GM04503 (cell line): Measurements from ENCODE around the gene MICALL2.

Experiments used
- DNase-seq: peaks from one replicate; pipeline ENCODE4 v3.0.0-alpha.2; 2012; ENCODE audit warnings: low read depth

Gene MICALL2

DNA sequence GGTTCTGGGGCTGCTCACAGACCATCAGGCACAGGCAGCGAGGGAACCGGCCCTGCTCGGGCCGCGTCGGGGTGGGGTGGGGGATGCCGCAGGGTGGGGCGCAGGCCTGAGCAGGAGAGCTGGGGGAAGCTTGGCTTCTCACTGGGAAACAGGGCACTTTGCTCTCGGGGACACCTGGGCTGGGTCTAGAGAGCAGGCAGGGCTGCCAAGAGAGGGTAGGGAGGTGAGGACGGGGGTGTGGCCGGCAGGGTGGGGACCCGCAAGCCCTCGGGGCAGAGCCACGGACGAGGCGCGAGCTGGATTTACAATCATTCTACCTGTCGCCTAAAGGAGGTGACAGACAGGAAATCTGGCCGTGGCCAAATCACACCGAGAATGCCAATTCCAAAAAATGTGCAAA lies 33.9 kb upstream of the MICALL2 start:
- no peak for DNase-seq

DNA sequence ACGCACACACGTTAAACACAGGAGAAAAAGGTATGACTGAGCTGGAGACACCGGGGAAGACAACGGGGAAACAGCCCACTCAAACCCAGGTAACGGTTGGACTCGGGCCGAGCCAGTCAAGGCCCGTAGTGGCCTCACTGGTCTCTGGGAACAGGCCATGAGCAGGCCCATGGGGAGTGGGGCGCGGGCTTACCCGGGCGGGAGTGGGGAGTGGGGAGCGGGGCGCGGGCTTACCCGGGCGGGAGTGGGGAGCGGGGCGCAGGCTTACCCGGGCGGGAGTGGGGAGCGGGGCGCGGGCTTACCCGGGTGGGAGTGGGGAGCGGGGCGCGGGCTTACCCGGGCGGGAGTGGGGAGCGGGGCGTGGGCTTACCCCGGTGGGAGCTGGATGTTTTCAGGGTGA lies 33.4 kb upstream of the MICALL2 start:
- DNase-seq: no peak

DNA sequence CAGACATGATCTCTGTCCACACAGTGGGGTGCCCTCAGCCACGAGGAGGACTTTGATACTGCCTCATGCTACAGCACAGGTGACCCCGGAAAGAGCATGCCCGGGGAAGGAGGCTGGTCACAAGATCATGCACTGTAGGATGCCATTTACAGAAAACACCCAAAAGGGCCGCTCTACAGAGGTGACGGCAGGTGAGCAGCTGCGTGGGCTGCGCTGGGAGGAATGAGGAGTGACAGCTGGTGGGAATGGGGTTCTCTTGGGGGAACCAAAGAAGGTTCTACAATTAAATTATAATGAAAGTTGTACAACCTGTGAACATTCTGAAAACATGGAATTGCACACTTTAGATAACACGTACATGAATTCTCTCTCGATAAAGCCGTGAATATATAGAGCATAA lies 33.0 kb upstream of the MICALL2 start:
- DNase-seq: no peak

DNA sequence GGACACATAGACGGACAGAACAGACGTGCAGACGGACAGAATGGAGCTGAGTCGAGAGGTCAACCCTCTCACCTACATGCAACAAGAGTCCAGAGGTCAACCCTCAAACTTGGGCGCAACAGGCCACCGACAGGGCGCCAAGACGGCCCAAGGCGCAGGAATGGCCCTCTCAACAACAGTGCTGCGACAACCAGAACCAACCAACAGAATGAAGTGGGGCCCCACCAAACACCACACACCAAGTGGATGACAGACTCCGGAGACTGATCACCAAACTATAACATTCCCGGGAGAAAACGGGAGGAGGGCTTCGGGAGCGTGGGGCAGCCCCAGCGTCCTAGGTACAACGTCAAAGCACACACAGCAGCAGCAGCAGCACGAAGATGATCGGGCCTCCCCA lies 31.6 kb upstream of the MICALL2 start:
- DNase-seq: no peak

DNA sequence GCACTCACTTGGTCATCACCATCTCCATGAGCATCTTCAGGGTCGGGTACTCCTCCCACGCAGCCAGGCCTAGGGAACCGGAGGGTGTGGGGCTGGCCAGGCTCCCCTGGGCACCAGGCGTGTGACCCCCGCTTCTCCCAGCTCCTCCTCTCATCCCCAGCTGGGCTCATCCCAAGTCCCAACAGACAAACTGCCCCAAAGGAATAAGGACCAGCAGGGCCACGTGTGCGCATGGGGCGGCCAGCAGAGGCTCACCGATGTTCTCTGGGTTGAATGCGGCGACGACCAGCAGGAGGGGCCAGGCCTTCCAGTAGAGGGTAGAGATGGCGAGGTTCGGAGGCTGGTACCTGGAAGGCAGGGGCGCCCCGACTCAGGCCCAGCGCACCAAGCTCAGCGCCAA lies 30.1 kb upstream of the MICALL2 start:
- no peak for DNase-seq

DNA sequence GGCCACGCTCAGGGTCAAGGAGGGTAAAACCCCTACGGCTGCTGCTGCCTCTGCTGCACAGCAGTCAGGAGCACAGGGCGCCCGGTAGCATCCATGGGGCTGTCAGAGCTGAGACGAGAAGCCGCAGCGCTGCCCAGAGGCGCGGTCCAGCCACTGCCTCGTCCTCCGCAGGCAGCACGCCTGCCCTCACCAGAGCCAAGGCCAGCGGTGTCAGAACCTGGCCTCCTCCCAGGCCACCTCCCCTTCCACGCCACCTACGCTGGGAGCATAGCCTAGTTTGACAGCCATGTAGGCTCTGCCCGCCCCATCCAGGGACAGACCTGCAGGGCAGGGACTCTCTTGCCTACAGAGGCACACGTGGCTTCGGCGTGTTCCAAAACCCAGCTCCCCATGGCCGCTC lies 28.7 kb upstream of the MICALL2 start:
- no peak for DNase-seq

DNA sequence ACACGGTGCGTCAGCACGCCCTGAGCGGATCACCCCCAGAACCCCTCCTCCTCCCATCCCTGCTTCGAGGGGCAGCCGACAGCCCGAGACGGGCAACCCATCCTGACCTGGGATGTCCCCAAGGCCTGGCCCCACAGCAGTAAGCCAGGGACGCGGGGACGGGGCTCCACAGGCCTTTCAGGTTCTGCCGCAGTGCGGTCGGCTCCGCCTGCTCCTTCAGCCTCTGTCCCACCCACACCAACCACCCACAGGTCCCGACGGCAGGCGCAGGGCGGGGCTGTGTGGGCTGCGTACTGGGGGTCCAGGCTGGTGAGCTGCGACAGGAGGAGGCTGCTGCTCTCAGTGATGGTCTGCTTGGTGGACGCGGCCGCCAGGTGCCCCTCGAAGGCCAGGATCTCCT lies 28.2 kb upstream of the MICALL2 start:
- DNase-seq: no peak

DNA sequence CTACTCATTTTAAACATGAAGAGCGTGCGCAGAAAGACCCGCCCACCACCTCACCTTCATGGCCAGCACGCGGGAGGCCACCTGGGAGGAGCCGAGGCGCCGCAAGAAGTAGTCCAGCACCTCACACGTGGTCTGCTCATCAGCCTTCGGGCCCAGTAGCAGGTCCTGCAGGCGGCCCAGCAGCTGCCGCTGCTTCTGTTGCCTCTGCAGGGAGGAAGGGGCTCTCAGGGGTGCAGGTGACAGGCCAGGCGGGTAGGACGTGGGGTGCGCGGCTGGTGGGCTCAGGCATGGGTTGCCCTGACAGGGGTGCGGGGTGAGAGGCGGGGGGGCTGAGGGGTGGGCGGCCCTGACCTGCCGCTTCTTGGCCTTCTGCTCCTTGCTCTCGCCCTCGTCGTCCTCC lies 27.3 kb upstream of the MICALL2 start:
- no peak for DNase-seq

DNA sequence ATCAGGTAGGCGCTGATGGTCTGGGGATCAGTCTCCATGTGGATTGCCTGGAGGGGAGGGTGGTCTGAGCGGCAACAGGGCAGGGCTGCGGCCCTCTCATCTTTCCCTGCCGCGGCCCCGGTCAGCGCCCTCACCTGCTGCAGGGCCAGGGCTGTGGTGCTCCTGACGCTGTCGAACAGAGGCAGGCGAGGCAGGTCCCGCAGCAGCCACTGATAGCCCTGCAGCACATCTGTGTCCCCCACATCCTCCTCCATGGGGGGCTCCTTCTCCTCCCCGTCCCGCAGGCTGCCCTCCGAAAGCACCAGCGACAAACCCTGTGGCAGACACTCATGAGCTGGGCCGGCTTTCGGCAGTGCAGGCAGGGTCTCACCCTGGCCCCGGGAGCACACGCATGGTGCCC lies 25.9 kb upstream of the MICALL2 start:
- no peak for DNase-seq

DNA sequence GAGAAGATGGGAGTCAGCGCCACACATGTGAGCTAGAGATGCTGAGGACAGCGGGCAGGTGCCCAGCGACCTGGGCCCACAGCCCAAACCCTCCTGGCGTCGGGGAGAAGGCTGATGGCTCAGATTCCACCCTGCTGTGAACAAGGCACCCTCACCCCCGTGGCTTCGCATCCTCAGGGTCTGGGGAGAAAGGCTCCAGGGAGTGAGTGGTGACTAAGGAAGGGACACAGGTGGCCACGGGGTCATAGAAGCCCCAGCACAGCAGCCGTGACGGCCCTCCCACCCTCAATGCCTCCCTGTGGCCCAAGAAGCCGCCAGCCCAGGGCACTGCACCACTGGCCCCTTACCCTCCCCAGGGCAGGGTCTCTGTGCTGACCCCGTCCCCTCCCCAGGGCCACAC lies 25.3 kb upstream of the MICALL2 start:
- no peak for DNase-seq

DNA sequence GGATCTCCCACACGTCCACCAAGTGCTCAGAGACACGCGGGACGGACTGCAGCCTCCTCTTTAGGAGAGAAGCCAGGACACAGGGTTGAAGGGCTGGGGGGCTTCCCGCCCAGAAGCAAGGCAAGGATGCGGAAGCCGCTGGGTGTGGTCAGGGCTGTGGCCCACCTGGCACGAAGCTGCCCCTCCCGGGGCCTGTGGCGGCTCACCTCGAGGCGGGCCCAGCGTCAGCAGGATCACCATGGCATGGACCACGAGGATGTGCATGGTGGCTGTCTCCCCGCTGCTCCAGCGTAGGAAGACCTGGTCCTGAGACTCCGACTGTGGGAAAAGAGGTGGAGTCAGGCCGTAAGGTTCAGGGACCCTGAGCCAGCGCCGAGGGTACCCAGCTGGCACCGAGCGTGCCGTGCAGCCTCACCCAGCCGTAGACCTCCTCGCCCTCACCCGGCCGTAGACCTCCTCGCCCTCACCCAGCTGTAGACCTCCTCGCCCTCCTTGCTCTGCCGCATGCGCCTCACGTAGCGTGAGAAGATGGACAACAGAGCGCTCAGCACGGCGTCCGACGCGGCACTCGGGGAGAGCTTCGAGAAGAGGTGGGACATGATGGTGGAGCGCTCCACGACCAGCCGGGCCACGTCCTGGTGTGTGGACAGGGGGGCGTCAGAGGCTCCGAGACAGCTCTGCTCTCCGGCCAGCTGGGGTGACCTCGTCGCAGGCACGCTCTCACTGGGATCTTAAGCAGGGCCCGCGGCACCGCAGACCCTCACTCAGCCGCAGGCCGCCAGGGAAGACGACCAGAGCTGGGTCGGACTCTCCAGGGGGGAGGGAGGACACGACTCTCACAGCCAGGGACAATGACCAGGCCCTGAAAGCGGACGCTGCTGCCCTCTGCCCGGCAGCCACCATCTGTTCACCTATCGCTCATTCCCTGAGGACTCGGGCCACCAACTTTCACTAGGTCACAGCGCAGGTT lies 24.6 kb upstream of the MICALL2 start:
- DNase-seq: no peak

DNA sequence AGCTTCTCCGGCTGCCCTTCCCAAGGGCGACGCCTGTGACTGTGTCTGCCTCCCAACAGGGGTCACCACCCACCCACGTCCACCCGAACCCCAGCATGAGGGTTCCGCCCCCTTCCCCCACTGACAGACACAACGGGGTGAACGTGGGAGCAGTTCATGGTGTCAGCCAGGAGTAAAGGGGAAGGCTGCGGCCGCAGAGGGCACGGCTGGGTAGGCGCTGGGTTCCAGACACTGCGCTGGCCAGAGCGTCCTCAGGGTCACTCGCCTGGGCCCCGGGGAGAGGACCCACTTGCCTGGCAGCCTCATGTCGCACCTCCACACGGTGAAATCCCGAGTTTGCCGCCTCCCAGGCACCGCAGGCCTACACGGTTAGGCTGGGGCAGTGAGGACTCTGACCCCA lies 23.8 kb upstream of the MICALL2 start:
- DNase-seq: no peak

DNA sequence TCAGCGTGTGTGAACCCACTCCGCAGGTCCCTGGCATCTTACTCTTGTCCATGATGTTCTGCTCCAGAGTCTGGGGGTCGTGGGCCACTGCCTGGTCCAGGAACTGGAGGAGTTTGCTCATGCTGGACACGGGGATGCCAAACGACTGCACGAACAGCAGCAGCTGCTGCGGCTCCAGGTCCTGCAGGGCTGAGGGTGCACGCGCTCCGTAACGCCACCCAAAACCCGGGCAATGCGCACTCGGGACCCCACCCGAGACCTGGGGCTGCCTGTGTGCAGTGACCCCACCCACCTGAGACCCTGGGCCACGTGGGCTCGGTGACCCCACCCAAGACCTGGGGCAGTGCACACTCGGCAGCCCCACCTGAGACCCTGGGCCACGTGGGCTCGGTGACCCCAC lies 22.0 kb upstream of the MICALL2 start:
- DNase-seq: no peak

DNA sequence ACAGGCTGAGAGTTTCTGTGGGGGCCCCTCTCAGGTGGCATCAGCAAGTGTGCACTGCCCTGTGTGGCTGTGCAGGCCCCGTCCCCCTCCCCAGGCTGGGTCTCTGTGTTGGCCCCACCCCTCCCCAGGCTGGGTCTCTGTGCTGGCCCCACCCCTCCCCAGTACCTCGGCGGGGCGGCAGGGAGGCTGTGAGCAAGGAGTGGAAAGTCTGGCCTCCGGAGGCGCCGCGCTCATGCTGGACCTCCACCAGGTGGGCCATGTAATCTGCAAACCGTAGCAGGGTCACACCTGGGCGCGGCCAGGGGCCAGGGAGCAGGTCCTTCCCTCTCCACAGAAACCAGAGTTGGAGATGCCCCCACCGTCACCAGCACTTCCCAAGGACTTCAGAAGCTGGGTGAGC lies 21.4 kb upstream of the MICALL2 start:
- no peak for DNase-seq

DNA sequence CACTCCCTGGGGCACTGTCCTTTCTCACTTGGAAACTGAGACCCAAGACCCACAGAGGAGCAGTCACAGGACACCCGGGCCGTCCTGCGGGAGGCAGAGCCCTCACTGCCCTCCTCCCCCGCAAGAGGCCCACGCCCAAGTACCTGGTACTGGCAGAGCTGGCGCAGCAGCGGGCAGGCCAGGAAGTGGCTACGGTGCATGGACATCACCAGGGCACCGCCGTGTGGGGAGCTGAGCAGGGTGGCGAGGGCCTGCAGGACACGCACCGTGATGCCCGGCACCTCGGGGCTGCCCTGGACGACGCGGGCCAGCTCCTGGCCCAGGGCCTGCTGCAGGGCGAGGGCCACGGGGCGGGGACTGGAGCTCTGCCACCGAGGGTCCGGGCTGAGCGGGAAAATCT lies 20.0 kb upstream of the MICALL2 start:
- DNase-seq: no peak

DNA sequence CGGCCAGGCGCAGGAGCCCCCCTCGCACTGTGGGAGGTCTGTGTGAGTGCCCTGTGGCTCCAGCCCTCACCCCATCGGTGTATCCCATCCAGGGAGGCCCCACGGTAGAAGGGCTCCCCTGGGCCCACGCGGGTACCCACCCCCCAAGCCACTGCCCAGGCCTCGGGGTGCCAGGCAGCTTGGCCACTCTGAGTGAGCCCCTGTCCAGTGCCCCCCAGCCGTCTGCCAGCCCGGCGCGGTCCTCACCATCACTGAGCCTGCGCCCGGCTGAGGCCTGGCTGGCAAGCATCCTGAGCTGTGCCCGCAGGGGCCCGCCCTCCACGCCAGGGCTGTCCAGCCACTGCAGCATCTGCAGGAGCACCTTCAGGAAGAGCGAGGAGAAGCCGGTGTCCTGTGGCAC lies 19.2 kb upstream of the MICALL2 start:
- no peak for DNase-seq

DNA sequence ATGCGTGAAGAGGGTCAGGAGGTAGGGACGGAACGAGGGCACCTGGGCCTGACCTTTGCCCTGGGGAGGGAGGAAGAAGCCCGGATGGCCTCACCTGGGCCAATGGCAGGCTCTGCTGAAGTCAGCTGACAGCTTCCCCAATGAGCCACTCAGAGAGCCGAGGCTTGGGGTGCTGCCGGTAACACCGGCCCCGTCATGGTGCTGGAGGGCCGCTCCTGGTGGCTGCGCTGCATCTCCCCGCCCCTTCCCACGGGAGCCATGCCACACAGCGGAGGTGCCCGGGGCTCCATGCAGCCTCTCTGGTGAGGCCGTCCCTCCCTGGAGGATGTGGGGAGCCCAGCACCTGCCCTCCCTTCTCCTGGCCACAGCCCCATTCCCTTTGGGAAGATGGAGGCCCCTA lies 17.6 kb upstream of the MICALL2 start:
- no peak for DNase-seq

DNA sequence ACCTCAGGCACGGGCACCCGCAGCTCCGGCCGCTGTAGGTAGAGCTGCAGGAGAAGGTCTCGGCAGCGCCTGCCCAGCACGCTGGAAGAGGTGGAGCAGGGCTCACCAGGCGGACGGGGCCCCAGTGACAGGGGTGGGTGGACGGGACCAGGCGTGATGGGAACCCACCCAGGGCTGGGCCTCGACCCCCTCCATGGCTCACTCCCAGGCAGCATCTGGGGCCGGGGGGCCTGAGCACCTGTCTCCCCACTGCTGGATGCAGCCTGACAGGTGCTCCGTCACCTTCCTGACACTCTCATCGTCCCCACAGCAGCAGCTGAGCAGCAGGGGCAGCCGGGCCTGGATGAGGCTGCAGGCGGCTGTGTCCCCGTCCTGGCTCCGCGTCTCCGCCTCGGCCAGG lies 16.7 kb upstream of the MICALL2 start:
- DNase-seq: no peak

DNA sequence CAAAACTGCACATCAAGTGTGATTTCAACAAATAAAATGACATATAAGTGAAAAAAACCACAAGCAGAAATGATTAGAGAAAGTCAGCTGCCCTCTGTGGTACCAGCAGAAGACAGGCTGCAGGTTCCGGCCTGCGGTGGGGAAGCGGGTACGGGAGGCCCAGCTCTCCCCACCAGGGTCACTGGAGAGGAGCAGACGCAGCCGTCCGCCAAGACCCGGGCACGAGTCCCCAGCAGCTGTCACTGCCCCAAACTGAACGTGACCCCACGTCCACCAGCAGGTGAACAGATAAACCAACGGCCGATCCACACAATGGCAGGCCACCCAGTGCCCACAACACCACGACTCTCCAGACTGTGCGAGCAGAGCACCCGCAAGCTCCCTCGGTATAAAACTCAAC lies 16.1 kb upstream of the MICALL2 start:
- no peak for DNase-seq

DNA sequence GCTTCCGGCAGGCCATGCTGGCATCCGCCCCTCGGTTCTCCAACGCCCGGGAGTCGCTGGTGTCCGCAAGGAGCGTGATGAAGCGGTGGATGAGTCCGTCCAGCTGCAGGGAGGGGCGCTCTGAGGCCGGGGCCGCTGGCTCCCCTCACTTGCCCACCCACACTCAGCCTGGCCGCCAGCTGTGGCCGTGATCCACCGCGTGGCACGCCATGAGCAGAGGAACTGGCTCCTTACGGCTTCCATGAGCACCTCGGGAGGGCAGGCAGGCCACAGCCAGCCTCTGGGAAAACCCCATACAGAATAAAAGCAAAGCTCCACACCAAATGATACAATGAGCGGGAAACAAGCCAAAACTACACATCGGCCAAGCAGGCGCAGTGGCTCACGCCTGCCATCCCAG lies 15.5 kb upstream of the MICALL2 start:
- DNase-seq: no peak

DNA sequence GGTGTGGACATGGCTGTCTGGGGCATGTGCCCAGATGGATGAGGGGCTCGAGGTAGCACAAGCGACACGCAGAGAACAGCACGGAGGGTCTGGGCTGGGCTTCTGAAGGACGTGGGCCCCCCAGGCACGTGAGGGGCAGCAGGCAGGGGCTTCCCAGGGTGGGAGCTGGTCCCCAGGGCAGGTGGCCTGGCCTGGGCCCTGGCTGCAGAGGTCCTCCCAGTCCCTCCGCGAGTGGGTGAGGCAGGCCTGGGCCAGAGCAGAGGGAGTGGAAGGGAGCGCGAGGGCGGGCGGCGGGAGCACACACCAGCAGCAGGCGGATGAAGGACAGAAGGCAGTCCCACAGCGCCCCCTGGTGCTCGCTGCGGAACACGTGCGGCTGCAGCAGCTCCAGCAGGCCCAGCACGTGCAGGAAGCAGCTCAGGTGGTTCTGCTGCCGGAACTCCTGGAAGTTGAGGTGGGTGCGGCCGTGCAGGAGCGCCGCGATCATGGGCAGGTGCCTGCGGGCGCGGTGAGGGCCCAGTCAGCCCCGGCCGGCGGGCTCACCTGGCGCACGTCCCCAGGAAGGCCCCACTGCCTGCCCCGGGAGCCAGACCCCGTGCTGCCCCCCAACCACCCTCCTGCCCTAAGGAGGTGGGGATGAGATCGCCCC lies 14.7 kb upstream of the MICALL2 start:
- no peak for DNase-seq

DNA sequence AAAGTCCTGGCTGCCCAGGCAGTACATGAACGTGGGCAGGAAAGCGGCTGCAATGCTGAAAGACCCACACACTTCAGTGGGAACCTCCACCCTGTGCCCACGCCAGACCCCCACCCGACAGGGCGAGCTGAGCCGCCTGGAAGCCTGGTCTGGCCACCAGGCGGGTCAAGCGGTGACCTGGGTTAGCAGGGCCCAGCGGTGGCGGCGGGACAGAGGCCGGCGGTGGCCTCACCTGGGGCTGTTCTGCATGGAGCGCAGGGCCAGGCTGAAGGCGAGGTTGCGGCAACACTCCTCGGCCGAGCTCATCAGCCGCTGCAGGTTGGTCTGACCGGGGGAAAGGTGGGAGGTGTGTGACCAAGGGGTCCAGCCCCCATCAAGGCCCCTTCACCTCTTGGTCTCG lies 11.6 kb upstream of the MICALL2 start:
- no peak for DNase-seq

DNA sequence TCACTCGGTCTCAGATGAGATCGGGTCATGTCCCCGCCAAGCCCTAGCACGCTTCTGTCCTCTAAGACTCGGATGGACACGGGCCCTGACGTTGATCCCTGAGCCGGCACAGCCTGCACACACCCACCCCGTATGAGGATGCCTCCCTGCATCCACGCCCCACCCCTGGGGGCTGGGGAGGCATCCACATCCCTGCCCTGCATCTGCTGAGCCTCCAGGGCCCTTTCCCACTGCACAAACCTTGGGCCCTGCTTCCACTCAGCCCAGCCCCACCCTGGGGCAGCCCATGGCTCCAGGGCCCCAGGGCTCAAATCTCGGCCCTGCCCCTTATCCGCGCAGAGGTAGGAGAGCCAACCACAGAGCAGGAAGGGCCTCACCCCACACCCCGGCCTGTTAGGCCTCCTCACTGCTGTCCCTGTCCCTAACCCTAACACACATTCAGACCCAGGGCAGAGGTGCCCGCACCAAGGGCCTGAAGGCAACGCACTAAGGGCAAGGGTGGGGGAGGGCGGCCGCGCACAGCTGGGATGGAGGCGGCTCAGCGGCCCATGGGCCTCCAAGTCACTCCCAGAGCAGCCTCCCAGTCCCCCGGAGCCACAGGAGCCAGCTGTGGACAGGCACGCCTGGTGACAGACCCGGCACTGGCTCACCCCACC lies 9.5 kb upstream of the MICALL2 start:
- no peak for DNase-seq
